Stimulated activated CD8-positive, alpha-beta memory T cell treated with anti-CD3 and anti-CD28 coated beads, Interleukin-12 subunit alpha, Interleukin-12 subunit beta, amount 100 ng/mL, for 24 hours (primary cell): ENCODE results near the gene ZNF146.
"Not testable (repeated sequence)": the region's sequence is repeated elsewhere in the genome, so short reads cannot be mapped to it uniquely, and the experiment has no call there.

Source experiments
- DNase-seq: peaks from one replicate; pipeline ENCODE4 v3.0.0-alpha.2; 2020; ENCODE audit errors: extremely low read depth

The ZNF146 gene

GRCh38 chr19:36236304-36236945 is 21.5 kb downstream of the ZNF146 start:
- no peak for DNase-seq

GRCh38 chr19:36236946-36237310 is 22.0 kb downstream of the ZNF146 start:
- no peak for DNase-seq

- no peak for DNase-seq
Observed at GRCh38 chr19:36244066-36244465, 29.2 kb downstream of the ZNF146 start.

- no peak for DNase-seq
Observed at GRCh38 chr19:36245210-36246005, 30.5 kb downstream of the ZNF146 start.

GRCh38 chr19:36246006-36246481 is 31.1 kb downstream of the ZNF146 start:
- DNase-seq, result no peak

- DNase-seq, result no peak
Observed at GRCh38 chr19:36252047-36252446, 37.1 kb downstream of the ZNF146 start.

GRCh38 chr19:36254848-36255247 is 39.9 kb downstream of the ZNF146 start:
- DNase-seq, result no peak

- no peak for DNase-seq
Observed at GRCh38 chr19:36255316-36255715, 40.4 kb downstream of the ZNF146 start.

GRCh38 chr19:36256064-36256463 is 41.2 kb downstream of the ZNF146 start:
- DNase-seq, result no peak

- DNase-seq, result no peak
Observed at GRCh38 chr19:36256853-36257519, 42.1 kb downstream of the ZNF146 start.

GRCh38 chr19:36257520-36257876 is 42.6 kb downstream of the ZNF146 start:
- DNase-seq, result no peak

GRCh38 chr19:36258028-36258875 is 43.3 kb downstream of the ZNF146 start:
- DNase-seq, result no peak

- no peak for DNase-seq
Observed at GRCh38 chr19:36259211-36259610, 44.3 kb downstream of the ZNF146 start.

- DNase-seq, result no peak
Observed at GRCh38 chr19:36265064-36265463, 50.2 kb downstream of the ZNF146 start.

- no peak for DNase-seq
Observed at GRCh38 chr19:36265856-36266374, 51.0 kb downstream of the ZNF146 start.

- DNase-seq, result no peak
Observed at GRCh38 chr19:36266375-36266961, 51.6 kb downstream of the ZNF146 start.

- DNase-seq, result no peak
Observed at GRCh38 chr19:36267061-36267845, 52.3 kb downstream of the ZNF146 start.

- DNase-seq, result not testable (repeated sequence)
Observed at GRCh38 chr19:36268081-36268480, 53.2 kb downstream of the ZNF146 start.

GRCh38 chr19:36268591-36268990 is 53.7 kb downstream of the ZNF146 start:
- DNase-seq, result not testable (repeated sequence)

- not testable (repeated sequence) for DNase-seq
Observed at GRCh38 chr19:36269295-36269694, 54.4 kb downstream of the ZNF146 start.
